PC-3 (cell line): ENCODE measurements around the gene OR4Q2. TPM values are rescaled to one million over a fixed set of nuclear protein-coding genes. Genes with fewer than 3 reads are reported as not detected.

Experiments
- ATAC-seq: fragments of 200-7000 bp; cut with Tn5 transposase; 2 replicates; pipeline ENCODE4 v1.9.1; 2020; ENCODE audit warnings: mild to moderate bottlenecking, moderate library complexity
- BruUV-seq: library from RNA; stranded (reverse); fragments of 400-500 nt; replicated peaks from 2 replicates; lab custom pipeline; 2021; lab: Mats Ljungman, UMichigan
- CTCF ChIA-PET: fragments of 300-600 bp; sonication (Branson Sonifier 250); formaldehyde crosslinking; loops from one replicate; lab custom pipeline; 2022; ENCODE audit warnings: antibody characterized with exemption; lab: Charles Lee
- POLR2A ChIA-PET: fragments of 300-600 bp; sonication (Branson Sonifier 250); formaldehyde crosslinking; loops from one replicate; lab custom pipeline; 2022; ENCODE audit warnings: antibody characterized with exemption; ENCODE audit not compliant: unreplicated experiment; lab: Charles Lee
- DNase-seq: peaks from one replicate; pipeline ENCODE4 v3.0.0-alpha.2; 2015
- H2AFZ ChIP-seq: fragments of 300-600 bp; sonication (generic); 2 replicates; pipeline ENCODE4 v1.6.0; 2016; ENCODE audit warnings: antibody characterized with exemption, low read length
- H3F3A ChIP-seq: fragments of 300-600 bp; sonication (generic); one replicate; pipeline ENCODE4 v1.6.0; 2017; ENCODE audit warnings: antibody characterized with exemption, low read length, control low read depth, mild to moderate bottlenecking; ENCODE audit not compliant: unreplicated experiment
- H3K27ac ChIP-seq: fragments of 300-600 bp; sonication (generic); 2 replicates; pipeline ENCODE4 v1.5.1; 2016; ENCODE audit warnings: mild to moderate bottlenecking, low read length
- H3K27me3 ChIP-seq: fragments of 300-600 bp; sonication (generic); 2 replicates; pipeline ENCODE4 v1.6.1; 2016; ENCODE audit warnings: low read length, mixed read lengths
- H3K36me3 ChIP-seq: fragments of 300-600 bp; sonication (generic); 2 replicates; pipeline ENCODE4 v1.6.1; 2016; ENCODE audit warnings: low read depth, mixed run types, low read length, mixed read lengths
- H3K4me1 ChIP-seq: fragments of 300-600 bp; sonication (generic); 2 replicates; pipeline ENCODE4 v1.5.1; 2016; ENCODE audit warnings: low read length; ENCODE audit not compliant: insufficient read depth
- H3K4me2 ChIP-seq: fragments of 300-600 bp; sonication (generic); 2 replicates; pipeline ENCODE4 v1.6.0; 2016; ENCODE audit warnings: low read length
- H3K4me3 ChIP-seq: fragments of 300-600 bp; sonication (generic); 2 replicates; pipeline ENCODE4 v1.5.1; 2016; ENCODE audit warnings: mild to moderate bottlenecking, low read length, mixed read lengths
- H3K79me2 ChIP-seq: fragments of 300-600 bp; sonication (generic); 2 replicates; pipeline ENCODE4 v1.6.1; 2017; ENCODE audit warnings: low read length, mixed read lengths
- H3K9ac ChIP-seq: fragments of 300-600 bp; sonication (generic); 2 replicates; pipeline ENCODE4 v1.6.0; 2016; ENCODE audit warnings: mild to moderate bottlenecking, low read length
- H3K9me2 ChIP-seq: fragments of 300-600 bp; sonication (generic); replicated peaks from 2 replicates; pipeline ENCODE4 v1.6.1; 2016; ENCODE audit warnings: mixed run types, low read length, mixed read lengths
- H3K9me3 ChIP-seq: fragments of 300-600 bp; sonication (generic); 2 replicates; pipeline ENCODE4 v1.6.1; 2016; ENCODE audit warnings: low read length, mixed read lengths
- H4K20me1 ChIP-seq: fragments of 300-600 bp; sonication (generic); 2 replicates; pipeline ENCODE4 v1.6.1; 2016; ENCODE audit warnings: low read length, mixed read lengths
- CTCF ChIP-seq: fragments of 300-600 bp; sonication (generic); conservative IDR thresholded peaks from 2 replicates; pipeline ENCODE4 v1.5.1; 2017; ENCODE audit warnings: antibody characterized with exemption, low read depth, mild to moderate bottlenecking, low read length
- EZH2 ChIP-seq: fragments of 300-600 bp; sonication (generic); IDR thresholded peaks from one replicate; pipeline ENCODE4 v1.6.1; 2017; ENCODE audit warnings: antibody characterized with exemption, mild to moderate bottlenecking, low read length; ENCODE audit not compliant: unreplicated experiment
- EZH2phosphoT487 ChIP-seq: fragments of 300-600 bp; sonication (generic); IDR thresholded peaks from 2 replicates; pipeline ENCODE4 v1.6.1; 2018; ENCODE audit warnings: mild to moderate bottlenecking, antibody characterized with exemption, low read length, borderline replicate concordance
- intact Hi-C: fragments of 100-400 bp; cut with micrococcal nuclease; formaldehyde crosslinking; loops from 2 replicates; pipeline ENCODE4 v1.9.0; 2023
- total RNA-seq: library from RNA; depleted of rRNA; stranded (reverse); fragments of >200 nt; gene quantifications from 2 replicates; pipeline ENCODE4 v1.2.3, GENCODE V29; 2014

Gene OR4Q2
- total RNA-seq, 1 experiment from 2014 or later, result not detected

GRCh38 chr14:19975291-19975690 lies 26.7 kb upstream of the OR4Q2 start, which contains the start of gene OR4K15:
TSS of gene OR4K15 (plus strand) at chr14:19975591. CDS start at chr14:19975591, 0 bp downstream.
- CTCF ChIA-PET, result no interaction called here
- Histone ChIP-seq H3K4me3 (no peak within 1 kb of the TSS), H2AFZ (no peak within 1 kb of the TSS), H3K36me3 (no peaks in the 10 kb centered on the region), H3K79me2 (no peaks in the 10 kb centered on the region), H3K9ac (no peak within 1 kb of the TSS), H3K9me3 (no peaks in the 10 kb centered on the region), H3F3A (no peaks in the 10 kb centered on the region), H3K4me2 (no peak within 1 kb of the TSS), H3K9me2 (no peaks in the 10 kb centered on the region), H4K20me1 (no peaks in the 10 kb centered on the region), H3K27ac (no peak within 1 kb of the TSS), H3K27me3 (no peaks in the 10 kb centered on the region), H3K4me1 (no peaks in the 10 kb centered on the region)
- BruUV-seq, result no TSS peak
- intact Hi-C loops, result no loop called here
- POLR2A ChIA-PET, result no interaction called here
- no peak for TF ChIP-seq CTCF
- TF ChIP-seq EZH2, result no peak
- no peak for TF ChIP-seq EZH2phosphoT487
- ATAC-seq, result no peak
- no peak for DNase-seq

GRCh38 chr14:19993438-19993837 lies 8.5 kb upstream of the OR4Q2 start:
- ATAC-seq, result no peak
- TF ChIP-seq EZH2 (no peak), EZH2phosphoT487 (no peak), CTCF (no peak)
- no peaks in the 10 kb centered on the region for H3K4me1 ChIP-seq
- no peaks in the 10 kb centered on the region for H3K9me2 ChIP-seq
- intact Hi-C loops, result no loop called here
- no peaks in the 10 kb centered on the region for H3K27me3 ChIP-seq
- H3K36me3 ChIP-seq, result no peaks in the 10 kb centered on the region
- no peaks in the 10 kb centered on the region for H3K9me3 ChIP-seq
- no peak for DNase-seq
- no peak overlapping the region for H3K27ac ChIP-seq
- H3K4me2 ChIP-seq, result no peak overlapping the region
- ChIA-PET CTCF (no interaction called here), POLR2A (no interaction called here)
- H3F3A ChIP-seq, result no peaks in the 10 kb centered on the region
- H3K9ac ChIP-seq, result no peak overlapping the region
- H4K20me1 ChIP-seq, result no peaks in the 10 kb centered on the region
- BruUV-seq, result no TSS peak
- H3K79me2 ChIP-seq, result no peaks in the 10 kb centered on the region
- H3K4me3 ChIP-seq, result no peak overlapping the region
- no peak overlapping the region for H2AFZ ChIP-seq

GRCh38 chr14:20002319-20002718 lies 356 bp downstream of the OR4Q2 start:
- Histone ChIP-seq H3F3A (no peaks in the 10 kb centered on the region), H3K4me2 (no peak overlapping the region), H3K79me2 (no peaks in the 10 kb centered on the region), H4K20me1 (no peaks in the 10 kb centered on the region), H3K9ac (no peak overlapping the region), H3K4me1 (no peaks in the 10 kb centered on the region), H3K27ac (no peak overlapping the region), H3K4me3 (no peak overlapping the region), H3K9me2 (no peaks in the 10 kb centered on the region), H2AFZ (no peak overlapping the region), H3K36me3 (no peaks in the 10 kb centered on the region), H3K9me3 (no peaks in the 10 kb centered on the region), H3K27me3 (no peaks in the 10 kb centered on the region)
- intact Hi-C loops, result no loop called here
- ATAC-seq (no peak), DNase-seq (no peak)
- CTCF ChIA-PET, result no interaction called here
- POLR2A ChIA-PET, result no interaction called here
- no TSS peak for BruUV-seq
- TF ChIP-seq EZH2phosphoT487 (no peak), CTCF (no peak)
